Loucy (cell line): Measurements from ENCODE around the gene B4GALT1.

Experiments
- H2AFZ ChIP-seq: fragments of 200-600 bp; sonication (generic); 2 replicates; pipeline ENCODE4 v1.6.0; 2016; ENCODE audit warnings: antibody characterized with exemption, mild to moderate bottlenecking, low read length, moderate library complexity
- H3F3A ChIP-seq: fragments of 200-600 bp; 2 replicates; pipeline ENCODE4 v1.6.0; 2016; ENCODE audit warnings: antibody characterized with exemption, low read depth, mild to moderate bottlenecking
- H3K27me3 ChIP-seq: fragments of 200-600 bp; sonication (generic); 2 replicates; pipeline ENCODE4 v1.6.1; 2014; ENCODE audit warnings: low read length, mild to moderate bottlenecking; ENCODE audit not compliant: insufficient read depth, poor library complexity, severe bottlenecking
- H3K36me3 ChIP-seq: fragments of 200-600 bp; sonication (generic); 2 replicates; pipeline ENCODE4 v1.6.1; 2016; ENCODE audit warnings: low read length; ENCODE audit not compliant: insufficient read depth
- H3K4me1 ChIP-seq: fragments of 200-600 bp; sonication (generic); 2 replicates; pipeline ENCODE4 v1.5.1; 2014; ENCODE audit warnings: low read length, mild to moderate bottlenecking; ENCODE audit not compliant: insufficient read depth, poor library complexity, severe bottlenecking
- H3K4me2 ChIP-seq: fragments of 200-600 bp; sonication (generic); 2 replicates; pipeline ENCODE4 v1.6.0; 2014; ENCODE audit warnings: antibody characterized with exemption, low read length, low read depth, mild to moderate bottlenecking; ENCODE audit not compliant: poor library complexity, severe bottlenecking
- H3K4me3 ChIP-seq: fragments of 200-600 bp; sonication (generic); 2 replicates; pipeline ENCODE4 v1.5.1; 2014; ENCODE audit warnings: low read length, mild to moderate bottlenecking, mixed read lengths; ENCODE audit not compliant: poor library complexity, severe bottlenecking
- H3K79me2 ChIP-seq: fragments of 200-600 bp; sonication (generic); 2 replicates; pipeline ENCODE4 v1.6.1; 2014; ENCODE audit warnings: low read length; ENCODE audit not compliant: insufficient read depth
- H3K9ac ChIP-seq: fragments of 200-600 bp; sonication (generic); 2 replicates; pipeline ENCODE4 v1.6.0; 2014; ENCODE audit warnings: mild to moderate bottlenecking, low read depth, low read length, moderate library complexity; ENCODE audit not compliant: poor library complexity, severe bottlenecking
- H3K9me2 ChIP-seq: fragments of 200-600 bp; sonication (generic); replicated peaks from 2 replicates; pipeline ENCODE4 v1.6.1; 2016; ENCODE audit warnings: low read depth, low read length, mixed read lengths
- H3K9me3 ChIP-seq: fragments of 200-600 bp; sonication (generic); 2 replicates; pipeline ENCODE4 v1.6.1; 2014; ENCODE audit warnings: mild to moderate bottlenecking, antibody characterized with exemption, low read length, low read depth; ENCODE audit not compliant: insufficient read depth
- H4K20me1 ChIP-seq: fragments of 200-600 bp; sonication (generic); 2 replicates; pipeline ENCODE4 v1.6.0; 2014; ENCODE audit warnings: antibody characterized with exemption, low read length, mild to moderate bottlenecking; ENCODE audit not compliant: insufficient read depth, poor library complexity, severe bottlenecking
- CTCF ChIP-seq: fragments of 200-600 bp; sonication (generic); conservative IDR thresholded peaks from 2 replicates; pipeline ENCODE4 v1.5.1; 2014; ENCODE audit warnings: mild to moderate bottlenecking, antibody characterized with exemption, low read length
- EZH2phosphoT487 ChIP-seq: fragments of 200-600 bp; IDR thresholded peaks from 2 replicates; pipeline ENCODE4 v1.6.1; 2018; ENCODE audit warnings: antibody characterized with exemption, mild to moderate bottlenecking, moderate library complexity, borderline replicate concordance

The B4GALT1 gene

GRCh38 chr9:33158843-33159776 is 8.0 kb downstream of the B4GALT1 start:
- peaks cover 4% of the 10 kb centered on the region for H4K20me1 ChIP-seq
- peak overlapping the region; percentile 66 for H3K4me3 ChIP-seq
- peak overlapping the region; percentile 54 for H3K9ac ChIP-seq

GRCh38 chr9:33157960-33158842 is 8.9 kb downstream of the B4GALT1 start:
- H3K9me2 ChIP-seq: no peaks in the 10 kb centered on the region
- TF ChIP-seq CTCF (no peak), EZH2phosphoT487 (no peak)
- peak overlapping the region; percentile 81 for H3K4me2 ChIP-seq
- H3K79me2 ChIP-seq: peaks cover 92% of the 10 kb centered on the region
- peak overlapping the region; percentile 54 for H3K9ac ChIP-seq
- peaks cover 92% of the 10 kb centered on the region for H3K4me1 ChIP-seq
- no peaks in the 10 kb centered on the region for H3K27me3 ChIP-seq
- no peaks in the 10 kb centered on the region for H3F3A ChIP-seq
- peak overlapping the region; percentile 66 for H3K4me3 ChIP-seq
- no peaks in the 10 kb centered on the region for H3K36me3 ChIP-seq
- H4K20me1 ChIP-seq: peaks cover 4% of the 10 kb centered on the region
- no peak overlapping the region for H2AFZ ChIP-seq
- H3K9me3 ChIP-seq: no peaks in the 10 kb centered on the region

More at GRCh38 chr9:33158843-33159776, 8.0 kb downstream of the B4GALT1 start:
- H3K36me3 ChIP-seq: no peaks in the 10 kb centered on the region
- no peaks in the 10 kb centered on the region for H3F3A ChIP-seq
- H2AFZ ChIP-seq: no peak overlapping the region
- no peaks in the 10 kb centered on the region for H3K9me2 ChIP-seq
- H3K4me2 ChIP-seq: peak overlapping the region; percentile 81
- H3K27me3 ChIP-seq: no peaks in the 10 kb centered on the region
- peaks cover 94% of the 10 kb centered on the region for H3K79me2 ChIP-seq
- H3K4me1 ChIP-seq: peaks cover 92% of the 10 kb centered on the region
- H3K9me3 ChIP-seq: no peaks in the 10 kb centered on the region
- TF ChIP-seq EZH2phosphoT487: no peak
- TF ChIP-seq CTCF: no peak

- Histone ChIP-seq H3K4me3 (no peak overlapping the region), H3K27me3 (no peaks in the 10 kb centered on the region), H3K36me3 (no peaks in the 10 kb centered on the region), H3K9ac (no peak overlapping the region), H3F3A (no peaks in the 10 kb centered on the region), H3K4me1 (peaks cover 78% of the 10 kb centered on the region), H3K4me2 (no peak overlapping the region), H2AFZ (no peak overlapping the region), H4K20me1 (no peaks in the 10 kb centered on the region), H3K79me2 (peaks cover 91% of the 10 kb centered on the region), H3K9me3 (no peaks in the 10 kb centered on the region), H3K9me2 (no peaks in the 10 kb centered on the region)
- TF ChIP-seq CTCF (no peak), EZH2phosphoT487 (no peak)
These were observed 11.7 kb downstream of the B4GALT1 start for GRCh38 chr9:33155393-33155792.
